Stimulated activated CD4-positive, alpha-beta T cell treated with anti-CD3 and anti-CD28 coated beads, Interleukin-4, amount 100 ng/mL, for 4 hours (primary cell): ENCODE results near the gene MUC4.
"Not testable (repeated sequence)": the region's sequence is repeated elsewhere in the genome, so short reads cannot be mapped to it uniquely, and the experiment has no call there.

Source experiments
- DNase-seq, 2 experiments: peaks; one replicate each; pipeline ENCODE4 v3.0.0-alpha.2; 2020

Gene MUC4

DNA sequence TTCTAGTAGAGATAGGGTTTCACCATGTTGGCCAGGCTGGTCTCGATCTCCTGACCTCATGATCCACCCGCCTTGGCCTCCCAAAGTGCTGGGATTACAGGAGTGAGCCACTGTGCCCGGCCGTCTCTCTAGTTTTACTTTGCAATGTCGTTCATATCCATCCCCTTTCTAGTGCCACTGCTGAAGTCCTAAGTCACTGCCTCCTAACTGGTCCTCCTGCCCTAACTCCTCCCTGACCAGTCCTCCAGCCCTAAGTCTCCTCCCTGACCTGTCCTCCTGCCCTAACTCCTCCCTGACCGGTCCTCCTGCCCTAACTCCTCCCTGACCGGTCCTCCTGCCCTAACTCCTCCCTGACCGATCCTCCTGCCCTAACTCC is 99.2 kb downstream of the MUC4 start:
- not testable (repeated sequence) for DNase-seq

DNA sequence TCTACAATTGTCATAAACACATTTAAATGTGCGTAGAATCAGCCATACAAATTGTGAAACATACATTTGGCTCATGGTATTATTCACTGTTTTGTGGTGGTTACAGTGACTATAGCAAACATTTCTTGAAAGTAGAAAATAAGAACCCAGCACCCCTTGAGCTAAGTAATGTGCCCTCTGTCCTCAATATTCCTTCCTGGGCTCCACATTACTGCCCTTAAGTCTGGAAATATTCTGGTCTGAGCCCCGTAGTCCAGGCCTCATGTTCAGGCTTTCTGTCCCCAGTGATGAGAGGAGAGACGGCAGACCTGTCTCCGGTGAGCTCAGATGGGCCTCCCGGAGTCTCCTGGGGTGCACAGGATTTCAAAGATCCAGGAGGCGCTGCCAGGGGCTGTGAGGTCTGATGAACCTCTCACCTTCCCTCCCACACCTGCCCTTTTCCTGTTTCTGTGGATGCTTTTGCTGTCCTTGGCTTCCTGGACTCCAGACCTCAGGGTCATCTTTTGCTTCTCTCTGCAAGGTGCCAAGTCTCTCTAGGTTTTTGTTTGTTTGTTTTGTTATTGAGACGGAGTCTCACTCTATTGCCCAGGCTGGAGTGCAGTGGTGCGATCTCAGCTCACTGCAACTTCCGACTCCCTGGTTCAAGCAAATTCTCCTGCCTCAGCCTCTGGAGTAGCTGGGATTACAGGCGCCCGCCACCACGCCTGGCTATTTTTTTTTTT is 99.8 kb downstream of the MUC4 start:
- DNase-seq: no peak

DNA sequence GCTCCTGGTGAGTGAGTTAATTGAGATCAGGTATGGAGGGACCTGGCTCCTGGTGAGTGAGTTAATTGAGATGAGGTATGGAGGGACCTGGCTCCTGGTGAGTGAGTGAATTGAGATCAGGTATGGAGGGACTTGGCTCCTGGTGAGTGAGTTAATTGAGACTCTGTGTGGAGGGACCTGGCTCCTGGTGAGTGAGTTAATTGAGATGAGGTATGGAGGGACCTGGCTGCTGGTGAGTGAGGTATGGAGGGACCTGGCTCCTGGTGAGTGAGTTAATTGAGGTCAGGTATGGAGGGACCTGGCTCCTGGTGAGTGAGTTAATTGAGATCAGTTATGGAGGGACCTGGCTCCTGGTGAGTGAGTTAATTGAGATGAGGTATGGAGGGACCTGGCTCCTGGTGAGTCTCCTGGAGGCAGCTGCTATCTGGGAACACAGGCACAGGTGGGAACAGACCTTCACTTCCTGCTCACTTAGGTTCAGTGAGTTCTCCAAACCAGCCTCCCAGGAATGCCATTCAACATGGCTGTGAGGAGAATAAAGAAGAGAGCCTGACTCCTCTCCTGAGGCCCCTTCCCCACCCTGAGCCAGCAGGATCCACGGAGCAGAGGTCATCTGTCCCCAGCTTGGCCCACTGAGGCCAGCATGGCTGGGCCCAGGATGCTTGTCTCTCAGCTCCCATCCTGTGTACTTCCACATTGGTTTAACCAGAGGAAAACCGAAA is 100.5 kb downstream of the MUC4 start:
- DNase-seq: not testable (repeated sequence)

DNA sequence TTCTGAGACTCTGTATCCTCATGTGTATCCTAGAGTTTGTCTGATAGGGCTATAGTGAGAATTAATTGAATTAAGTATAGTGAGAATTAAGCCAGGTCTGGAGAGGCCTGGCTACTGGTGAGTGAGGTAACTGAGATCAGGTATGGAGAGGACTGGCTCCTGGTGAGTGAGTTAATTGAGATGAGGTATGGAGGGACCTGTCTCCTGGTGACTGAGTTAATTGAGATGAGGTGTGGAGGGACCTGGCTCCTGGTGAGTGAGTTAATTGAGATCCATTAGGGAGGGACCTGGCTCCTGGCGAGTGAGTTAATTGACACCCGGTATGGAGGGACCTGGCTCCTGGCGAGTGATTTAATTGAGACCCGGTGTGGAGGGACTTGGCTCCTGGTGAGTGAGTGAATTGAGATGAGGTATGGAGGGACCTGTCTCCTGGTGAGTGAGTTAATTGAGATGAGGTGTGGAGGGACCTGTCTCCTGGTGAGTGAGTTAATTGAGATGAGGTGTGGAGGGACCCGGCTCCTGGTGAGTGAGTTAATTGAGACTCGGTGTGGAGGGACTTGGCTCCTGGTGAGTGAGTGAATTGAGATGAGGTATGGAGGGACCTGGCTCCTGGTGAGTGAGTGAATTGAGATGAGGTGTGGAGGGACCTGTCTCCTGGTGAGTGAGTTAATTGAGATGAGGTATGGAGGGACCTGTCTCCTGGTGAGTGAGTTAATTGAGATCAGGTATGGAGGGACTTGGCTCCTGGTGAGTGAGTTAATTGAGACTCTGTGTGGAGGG is 101.4 kb downstream of the MUC4 start:
- not testable (repeated sequence) for DNase-seq

DNA sequence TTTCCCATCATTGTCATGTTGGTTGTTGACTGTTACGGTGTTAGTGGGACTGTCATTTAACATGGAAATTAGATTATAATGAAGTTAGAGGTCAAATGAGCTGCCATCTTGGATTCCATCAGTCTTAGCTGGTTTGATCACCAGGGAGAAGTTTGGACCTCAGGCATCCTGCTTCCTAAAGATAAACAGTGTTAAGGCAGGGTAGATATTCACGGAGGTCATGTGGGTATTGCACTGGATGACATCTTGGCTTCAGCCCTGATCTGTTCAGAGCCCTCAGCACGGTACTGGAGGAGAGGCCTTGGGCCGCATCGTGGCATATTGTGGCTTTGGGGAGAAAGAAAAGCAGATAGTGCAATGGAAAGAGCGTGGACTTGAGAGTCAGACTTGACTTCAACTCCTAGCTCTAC is 102.0 kb downstream of the MUC4 start:
- no peak for DNase-seq

DNA sequence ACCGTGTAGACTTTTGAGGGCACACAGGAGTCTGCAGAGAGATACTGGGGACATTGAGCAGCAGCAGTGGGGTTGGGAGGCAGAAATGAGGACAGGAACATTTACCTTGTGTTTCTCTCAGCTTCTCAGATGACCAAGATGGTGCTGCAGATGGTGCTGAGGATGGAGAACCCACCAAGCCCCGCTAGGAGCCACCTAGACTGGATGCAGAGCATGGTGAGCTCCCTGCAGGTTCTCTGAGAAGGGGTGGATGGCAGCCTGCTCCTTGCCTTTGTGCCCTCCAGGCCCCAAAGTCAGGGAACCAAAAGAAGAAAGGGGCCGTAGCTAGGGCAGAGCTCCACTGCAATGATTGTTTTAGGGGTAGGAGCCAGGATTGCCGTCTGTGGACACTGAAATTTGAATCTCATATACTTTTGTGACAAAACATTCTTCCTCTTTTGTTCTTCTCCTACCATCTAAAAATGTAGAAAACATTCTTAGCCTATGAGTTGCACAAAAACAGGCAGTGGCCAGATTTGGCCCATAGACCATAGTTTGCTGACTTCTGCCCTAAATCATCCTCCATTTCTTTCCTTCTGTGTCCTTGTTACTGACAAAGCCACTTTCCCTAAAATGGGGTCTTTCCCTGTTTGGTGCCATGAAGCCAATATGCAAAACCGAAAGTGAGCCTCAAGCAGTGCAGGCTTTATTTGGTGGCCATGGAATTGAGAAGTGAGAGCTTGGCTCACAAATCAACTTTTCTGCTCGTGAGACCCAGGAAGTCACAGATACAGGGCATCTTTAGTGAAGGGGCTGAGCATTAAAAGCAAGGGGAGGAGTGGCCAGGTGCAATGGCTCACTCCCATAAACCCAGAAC is 102.9 kb downstream of the MUC4 start:
- DNase-seq: no peak

DNA sequence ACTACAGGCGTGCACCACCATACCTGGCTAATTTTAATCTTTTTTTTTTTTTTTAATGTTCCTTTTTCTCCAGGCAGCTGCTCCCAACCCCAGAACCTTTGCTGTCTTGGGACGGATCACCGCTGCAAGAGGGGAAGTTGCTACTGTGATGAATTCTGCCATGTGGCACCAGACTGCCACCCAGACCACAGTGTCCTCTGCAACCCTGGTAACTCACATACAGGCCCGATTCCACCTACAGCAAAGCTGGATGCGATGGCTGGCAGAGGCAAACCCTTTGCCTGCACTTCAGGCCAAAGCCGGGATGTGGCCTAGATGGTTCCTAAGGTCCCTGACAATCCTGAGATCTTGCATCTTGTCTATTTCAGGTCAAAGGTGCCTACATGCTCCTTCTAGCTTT is 103.7 kb downstream of the MUC4 start:
- no peak for DNase-seq

DNA sequence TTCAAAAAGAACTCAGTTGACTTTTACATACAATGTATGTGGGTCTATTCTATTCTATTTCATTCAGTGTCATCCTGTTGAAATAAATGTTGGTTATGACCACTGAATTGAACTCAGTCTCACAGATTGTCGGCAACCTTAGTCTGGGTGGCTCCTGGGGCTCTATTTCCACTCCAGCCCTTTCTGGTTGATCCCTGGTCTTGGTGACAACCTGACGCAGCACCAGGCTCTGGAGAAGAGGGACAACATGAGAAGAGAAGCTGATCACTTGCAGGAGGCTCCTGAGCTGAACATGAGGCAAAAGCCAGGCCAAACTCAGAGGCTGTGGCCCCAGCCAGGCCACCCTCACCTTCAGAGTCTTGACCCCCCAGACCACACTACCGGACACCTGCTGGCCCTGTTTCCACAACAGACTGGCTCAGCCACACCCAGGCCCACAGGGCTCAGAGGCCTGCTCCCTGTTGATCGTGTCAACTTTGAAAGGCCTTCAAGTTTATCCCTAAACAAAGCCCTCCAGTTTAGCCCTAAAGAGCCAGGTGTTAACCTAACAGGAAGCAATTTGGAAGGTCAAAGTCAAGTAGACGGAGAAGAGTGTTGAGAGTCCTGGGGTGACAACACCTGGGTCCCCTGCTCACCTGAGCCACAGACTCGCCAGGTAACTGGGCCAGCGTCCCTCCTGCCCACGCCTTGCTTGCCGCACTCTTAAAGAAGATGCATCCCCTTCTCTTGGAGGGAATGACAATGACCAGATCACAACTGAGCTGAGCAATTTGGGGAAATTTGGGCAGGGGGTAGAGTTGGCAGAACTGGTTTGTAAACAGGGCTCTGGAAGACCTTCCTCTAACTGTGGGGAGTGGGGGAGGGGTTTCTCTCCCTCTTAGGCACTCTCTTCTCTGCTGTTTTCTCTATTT is 106.4 kb downstream of the MUC4 start:
- DNase-seq: no peak

DNA sequence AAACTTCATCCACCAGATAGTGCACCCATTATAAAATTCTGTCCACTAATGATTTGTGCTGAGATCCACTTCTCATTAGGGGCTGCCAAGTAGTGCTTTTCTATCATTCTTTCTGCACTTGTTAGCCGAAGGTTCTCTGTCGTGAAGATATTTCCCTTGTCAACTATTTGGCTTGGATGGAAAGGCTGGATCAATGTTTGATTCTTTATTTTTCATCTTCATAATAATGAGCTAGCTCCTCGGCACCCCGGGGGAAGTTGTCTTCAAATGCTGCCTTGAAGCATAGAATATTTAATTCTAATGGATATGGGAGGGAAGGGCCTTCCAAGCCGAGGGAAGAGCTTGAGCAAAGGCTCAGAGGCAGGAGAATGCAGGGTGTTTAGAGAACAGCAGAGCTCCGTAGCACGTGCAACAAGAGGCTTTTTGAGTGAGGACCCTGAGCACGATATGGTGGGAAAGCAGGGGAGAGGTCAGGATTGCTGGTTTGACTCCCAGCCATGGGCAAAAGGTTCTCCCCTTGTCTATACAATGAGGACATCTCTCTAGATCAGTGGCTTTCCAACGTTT is 107.2 kb downstream of the MUC4 start:
- DNase-seq: no peak

DNA sequence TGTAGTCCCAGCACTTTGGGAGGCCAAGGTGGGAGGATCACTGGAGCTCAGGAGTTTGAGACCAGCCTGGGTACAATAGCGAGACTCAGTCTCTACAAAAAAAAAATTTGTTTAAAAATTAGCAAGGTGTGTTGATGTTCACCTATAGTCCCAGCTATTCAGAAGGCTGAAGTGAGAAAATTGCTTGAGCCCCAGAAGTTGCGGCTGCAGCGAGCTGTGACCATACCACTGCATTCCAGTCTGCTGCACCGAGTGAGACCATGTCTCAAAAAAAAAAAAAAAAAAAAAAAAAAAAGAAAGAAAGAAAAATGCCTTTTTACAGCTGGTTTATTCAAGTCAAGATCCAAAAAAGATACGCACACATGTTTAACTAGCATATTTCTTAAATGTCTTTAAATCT is 108.0 kb downstream of the MUC4 start:
- DNase-seq: no peak

DNA sequence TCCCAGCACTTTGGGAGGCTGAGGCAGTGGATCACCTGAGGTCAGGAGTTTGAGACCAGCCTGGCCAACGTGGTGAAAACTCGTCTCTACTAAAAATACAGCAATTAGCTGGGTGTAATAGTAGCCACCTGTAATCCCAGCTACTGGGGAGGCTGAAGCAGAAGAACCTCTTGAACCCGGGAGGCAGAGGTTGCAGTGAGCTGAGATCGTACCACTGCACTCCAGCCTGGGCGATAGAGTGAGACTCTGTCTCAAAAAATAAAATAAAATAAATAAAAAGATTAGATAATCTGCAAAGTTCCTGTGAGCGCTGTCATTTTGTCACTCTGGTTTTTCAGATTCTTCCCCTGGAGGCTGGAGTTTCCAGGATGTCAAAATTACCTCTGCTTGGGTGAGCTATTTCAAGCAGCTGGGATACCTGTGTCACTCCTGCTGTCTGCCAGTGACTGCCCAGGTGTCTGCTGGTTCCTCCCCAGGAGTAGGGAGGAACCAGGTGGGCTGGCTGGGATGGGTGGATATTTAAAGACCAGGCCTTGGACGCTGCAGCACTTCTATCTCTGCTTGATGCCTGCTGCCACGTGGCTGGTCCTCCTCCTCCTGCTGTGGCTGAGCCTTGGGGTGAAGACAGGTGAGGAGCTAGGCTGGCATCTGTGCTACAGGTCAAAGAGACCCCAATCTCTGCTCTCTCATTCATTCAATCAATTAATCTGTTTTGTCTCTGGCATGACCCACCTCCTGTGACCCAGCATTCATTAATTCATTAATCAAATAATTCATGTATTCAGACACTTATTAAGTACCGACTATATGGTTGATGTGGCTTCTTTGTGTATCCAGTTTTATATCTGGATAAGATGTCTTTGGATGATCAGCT is 110.5 kb downstream of the MUC4 start:
- DNase-seq: no peak

DNA sequence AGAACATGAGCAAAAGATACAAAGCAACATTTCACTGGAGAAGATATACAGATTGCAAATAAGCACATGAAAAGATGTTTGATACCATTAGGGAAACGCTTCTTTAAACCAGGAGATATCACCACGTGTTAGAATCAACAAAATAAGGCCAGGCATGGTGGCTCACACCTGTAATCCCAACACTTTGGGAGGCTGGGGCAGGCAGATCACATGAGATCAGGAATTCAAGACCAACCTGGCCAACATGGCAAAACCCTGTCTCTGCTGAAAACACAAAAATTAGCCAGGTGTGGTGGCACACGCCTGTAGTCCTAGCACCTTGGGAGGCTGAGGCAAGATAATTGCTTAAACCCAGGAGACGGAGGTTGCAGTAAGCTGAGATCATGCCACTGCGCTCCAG is 111.4 kb downstream of the MUC4 start:
- no peak for DNase-seq

DNA sequence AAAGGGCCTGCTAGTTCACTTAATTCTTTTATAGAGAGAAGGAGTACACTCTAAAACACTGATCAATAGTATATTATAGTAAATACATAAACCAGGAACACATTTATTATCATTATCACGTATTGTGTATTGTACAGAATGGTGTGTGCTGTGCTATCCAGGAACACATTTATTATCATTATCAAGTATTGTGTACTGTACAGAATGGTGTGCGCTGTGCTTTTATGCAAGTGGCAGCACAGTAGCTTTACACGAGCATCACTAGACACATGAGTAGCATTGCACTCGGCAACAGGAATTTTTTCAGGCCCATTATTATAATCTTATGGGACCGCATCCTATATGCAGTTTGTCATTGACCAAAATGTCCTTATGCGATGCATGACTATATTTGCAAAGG is 111.9 kb downstream of the MUC4 start:
- DNase-seq: no peak

DNA sequence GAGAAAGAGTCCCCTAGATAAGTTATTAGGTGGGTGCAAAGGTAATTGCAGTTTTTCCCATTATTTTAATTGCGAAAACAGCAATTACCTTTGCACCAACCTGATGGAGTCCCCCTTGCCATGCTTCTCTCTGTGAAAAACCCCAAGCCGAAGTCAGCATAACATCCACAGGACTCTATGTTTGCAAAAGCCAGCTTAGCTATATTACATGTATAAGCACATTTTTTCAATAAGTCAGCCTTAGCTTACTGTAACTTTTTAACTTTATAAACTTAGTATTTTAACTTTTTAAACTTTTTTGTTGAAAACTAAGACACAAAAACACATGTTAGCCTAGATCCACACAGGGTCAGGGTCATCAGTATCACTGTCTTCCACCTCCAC is 112.3 kb downstream of the MUC4 start:
- DNase-seq: no peak

DNA sequence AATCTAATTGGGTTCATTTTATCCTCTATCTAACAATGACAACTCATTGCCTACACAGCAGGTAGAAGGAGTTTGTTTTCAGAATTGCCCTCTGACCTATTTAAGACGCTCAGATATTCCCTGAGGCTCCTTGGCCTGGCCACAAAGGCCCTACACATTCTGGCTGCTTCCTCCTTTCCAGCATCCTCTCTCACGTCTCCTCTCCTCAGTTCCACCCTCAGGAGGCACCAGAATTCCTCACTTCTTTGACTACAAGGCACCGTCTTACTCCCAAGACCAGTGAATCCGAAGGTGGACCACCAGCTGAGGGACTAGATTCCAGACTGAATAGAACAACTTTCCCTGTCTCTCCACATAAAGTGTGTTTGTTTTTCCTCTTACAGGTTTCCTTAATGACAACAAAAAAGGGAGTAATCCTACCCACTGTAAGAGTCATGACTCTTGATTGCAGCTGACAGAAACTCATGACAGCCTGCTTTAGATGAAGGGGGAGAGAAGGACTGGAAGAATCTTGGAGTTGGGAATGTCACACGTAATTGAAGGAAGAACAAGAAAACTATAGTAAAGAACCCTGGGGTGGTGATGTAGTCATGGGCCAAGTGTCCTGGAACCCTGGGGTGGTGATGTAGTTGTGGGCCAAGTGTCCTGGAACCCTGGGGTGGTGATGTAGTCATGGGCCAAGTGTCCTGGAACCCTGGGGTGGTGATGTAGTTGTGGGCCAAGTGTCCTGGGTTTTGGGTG is 112.9 kb downstream of the MUC4 start:
- DNase-seq: no peak

DNA sequence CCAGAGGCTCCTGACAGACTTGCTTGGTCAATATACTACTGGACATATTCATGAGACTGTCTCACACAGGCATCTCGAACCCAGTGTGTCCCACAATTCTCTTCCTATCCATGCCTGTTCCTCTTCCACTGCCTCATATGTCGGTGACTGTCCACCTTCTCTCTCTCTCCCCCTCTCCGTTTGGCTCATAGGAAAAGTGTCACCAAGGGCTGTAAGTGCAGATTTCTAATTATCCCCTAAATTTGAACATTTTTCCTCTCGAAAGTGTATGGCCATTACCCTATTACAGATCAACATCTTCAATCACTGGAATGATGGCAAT is 113.4 kb downstream of the MUC4 start:
- DNase-seq: no peak

DNA sequence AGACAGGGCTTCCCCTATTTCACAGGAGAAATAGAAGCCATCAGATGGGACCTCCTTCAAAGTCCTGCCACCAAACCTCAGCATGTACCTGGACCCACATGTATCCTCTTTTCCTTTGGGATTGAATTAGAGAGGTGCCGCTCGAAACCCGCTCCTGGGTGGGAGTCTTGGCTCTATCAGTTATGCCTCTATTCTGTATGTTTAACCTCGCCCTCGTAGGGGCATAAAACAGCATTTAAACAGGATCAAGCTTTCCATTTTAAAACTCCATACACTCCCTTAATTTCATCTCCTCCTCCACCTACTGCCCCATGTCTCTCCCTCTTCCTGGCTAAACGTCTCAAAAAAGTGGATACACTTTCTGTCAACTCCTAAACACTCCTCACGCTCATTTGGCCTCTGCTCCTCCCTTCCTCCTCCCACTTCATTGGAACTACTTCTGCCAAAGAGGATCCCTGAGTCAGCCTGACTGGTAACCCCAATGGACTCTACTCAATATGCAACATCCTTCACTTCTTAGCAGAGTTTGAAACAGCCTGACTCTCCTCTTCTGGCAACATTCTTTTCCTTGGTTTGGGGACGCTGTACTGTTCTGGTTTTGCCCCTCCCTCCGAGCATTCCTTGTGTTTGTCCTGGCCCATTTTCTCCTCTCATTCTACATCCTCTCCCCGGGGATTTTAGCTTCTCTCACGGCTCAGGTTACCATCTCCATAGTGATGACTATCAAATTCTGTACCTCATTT is 114.0 kb downstream of the MUC4 start:
- DNase-seq: no peak
